NCI-H2081 (cell line): ENCODE measurements around the gene ZNF44.

Experiments used
- DNase-seq, 2 experiments: peaks; one replicate each; lab custom pipeline; 2025; lab: John Stamatoyannopoulos, UW

The ZNF44 gene

GRCh38 chr19:12261554-12261953, 33.1 kb downstream of the ZNF44 start:
- DNase-seq: no peak

GRCh38 chr19:12260861-12261260, 33.8 kb downstream of the ZNF44 start:
- no peak for DNase-seq

- no peak for DNase-seq
Measured at GRCh38 chr19:12260236-12260635, 34.4 kb downstream of the ZNF44 start.

DNA sequence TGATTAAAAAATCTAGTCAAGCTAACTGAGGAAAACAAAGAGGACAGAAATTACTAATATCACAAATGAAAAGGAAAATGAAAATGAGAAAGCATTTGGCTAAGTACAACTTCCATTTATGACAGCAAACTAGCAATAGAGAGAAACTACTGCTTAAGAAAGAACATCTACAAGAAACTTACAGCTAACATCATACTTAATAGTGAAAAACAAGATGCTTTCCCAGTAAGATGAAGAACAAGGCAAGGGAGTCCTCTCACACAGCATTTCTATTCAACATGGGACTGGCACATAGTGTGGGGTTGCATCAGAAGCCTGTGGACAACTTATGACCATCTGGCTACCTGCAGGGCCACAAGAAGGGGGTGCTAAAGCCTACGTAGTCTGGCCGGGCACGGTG, 39.3 kb downstream of the ZNF44 start:
- no peak for DNase-seq

DNA sequence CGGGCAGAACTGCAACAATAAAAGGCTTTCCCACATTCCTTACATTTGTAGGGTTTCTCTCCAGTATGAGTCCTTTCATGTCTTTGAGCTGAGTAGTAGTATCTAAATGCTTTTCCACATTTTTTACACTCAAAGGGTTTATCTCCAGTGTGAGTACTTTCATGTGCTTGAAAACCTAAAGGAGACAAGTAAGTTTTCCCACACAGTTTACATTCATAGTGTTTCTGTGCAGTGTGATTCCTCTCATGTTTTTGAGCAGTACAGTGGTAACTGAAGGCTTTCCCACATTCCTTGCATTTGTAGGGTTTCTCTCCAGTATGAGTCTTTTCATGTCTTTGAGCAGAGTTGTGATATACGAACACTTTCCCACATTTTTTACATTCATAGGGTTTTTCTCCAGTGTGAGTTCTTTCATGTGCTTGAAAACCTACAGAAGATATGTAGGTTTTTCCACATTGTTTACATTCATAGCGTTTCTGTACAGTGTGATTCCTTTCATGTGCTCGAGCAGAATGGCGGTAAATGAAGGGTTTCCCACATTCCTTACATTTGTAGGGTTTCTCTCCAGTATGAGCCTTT, 47.0 kb downstream of the ZNF44 start:
- DNase-seq: no peak

DNA sequence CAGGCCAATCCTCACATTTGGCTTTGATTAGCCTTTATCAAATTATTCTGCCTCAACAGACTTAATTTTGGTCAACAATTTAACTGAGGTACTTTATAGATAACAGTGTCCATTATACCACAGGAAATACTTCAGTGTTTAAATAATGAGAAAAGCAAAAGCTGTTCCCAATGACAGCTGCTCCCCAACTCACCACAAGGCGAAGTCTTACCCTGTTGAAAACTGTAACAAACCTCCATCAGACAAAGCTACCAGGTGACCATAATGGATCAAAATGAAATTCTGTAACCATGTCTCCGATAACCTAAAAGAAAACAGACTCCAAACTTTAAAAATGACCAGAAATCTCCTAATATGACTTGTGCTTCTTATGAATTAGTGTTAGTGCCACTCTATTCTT, 50.3 kb downstream of the ZNF44 start:
- no peak for DNase-seq

DNA sequence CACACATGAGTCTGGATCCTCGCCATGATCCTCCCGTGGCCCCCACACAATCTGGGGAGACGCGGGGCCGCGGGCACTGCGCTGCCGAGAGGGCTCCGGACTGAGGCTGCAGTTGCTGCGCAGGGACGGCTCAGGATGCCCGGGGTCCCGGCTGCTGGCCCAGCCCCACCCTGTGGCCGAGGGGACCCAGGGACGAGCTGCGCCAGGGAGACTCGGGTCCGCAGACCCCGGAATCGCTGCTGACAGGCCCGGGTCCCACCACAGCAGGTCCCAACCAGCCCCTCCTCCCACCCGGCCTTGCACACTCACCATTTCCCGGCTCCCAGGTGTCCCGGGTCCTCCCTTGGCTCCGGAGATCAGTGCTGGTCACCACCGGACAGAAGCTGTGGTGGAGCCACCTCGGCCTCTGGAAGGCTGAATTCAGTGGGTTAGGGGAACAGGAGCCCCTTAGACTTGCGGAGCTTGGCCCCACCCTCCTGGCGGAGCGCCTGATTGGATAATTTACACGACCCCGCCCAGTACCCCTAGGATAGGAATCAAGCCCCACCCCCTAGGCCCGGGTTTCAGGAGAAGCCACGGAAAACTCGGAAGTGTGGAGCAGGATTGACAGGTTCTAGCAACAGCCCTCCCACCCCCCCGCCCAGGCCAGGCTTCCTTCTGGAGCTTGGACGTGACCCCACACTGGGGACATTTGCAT, 57.4 kb downstream of the ZNF44 start:
- DNase-seq: no peak

DNA sequence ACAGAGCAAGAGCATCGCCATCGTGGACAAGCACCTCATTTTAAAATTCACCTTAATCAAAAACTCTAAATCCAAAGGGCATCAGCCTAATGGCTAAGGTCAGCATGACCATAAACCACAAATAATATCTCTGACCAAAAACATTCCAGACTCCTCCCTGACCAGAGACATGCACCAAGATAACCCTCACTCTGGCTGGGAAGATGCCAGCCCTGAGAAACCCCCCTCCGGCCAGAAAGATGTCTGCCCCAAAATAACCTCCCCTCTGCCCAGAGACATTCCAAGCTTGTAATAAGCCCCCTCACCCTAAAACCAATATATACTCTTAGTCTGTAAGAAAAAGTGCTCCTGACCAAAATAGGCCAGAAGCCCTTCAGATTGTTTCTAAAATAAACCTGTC, 61.7 kb downstream of the ZNF44 start:
- DNase-seq: no peak

DNA sequence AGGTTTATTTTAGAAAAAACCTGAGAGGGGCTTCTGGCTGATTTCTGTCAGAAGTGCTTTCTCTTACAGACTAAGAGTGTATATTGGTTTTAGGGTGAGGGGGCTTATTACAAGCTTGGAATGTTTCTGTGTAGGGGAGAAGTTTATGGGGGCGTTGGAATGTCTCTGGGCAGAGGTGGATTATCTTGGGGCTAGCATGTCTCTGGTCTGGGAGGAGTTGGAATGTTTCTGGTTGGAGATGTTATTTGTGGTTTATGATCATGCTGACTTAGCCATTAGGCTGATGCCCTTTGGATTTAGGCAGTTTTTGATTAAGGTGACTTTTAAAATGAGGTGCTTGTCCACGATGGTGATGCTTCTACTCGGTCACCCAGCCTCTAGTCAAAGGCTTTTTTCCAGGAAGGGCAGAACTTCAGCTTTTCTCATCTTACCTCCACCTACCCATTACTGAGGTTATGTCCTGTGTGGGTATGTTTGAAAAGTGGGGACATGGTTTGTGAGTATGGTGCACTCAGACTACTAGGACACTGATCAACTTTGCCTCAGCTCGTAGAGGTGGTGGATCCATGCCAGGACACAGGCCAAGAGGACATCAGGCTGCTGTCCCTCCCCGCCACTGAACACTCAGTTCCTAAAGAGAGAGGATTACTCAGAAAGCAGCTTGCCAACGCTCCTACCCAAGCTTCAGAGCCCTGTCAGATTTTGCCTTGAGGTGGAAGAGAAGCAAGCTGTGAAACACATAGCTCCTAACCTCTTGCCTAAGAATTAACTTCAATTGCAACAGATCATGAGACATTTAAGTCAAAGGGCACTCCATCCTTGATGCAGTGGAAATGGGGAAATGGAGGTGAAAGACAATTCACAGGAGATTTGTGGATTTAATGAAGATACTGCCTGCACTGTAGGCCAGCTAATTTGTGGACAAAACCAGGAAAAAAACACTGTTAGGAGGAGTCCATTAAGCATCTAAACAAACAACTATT, 63.6 kb downstream of the ZNF44 start:
- DNase-seq: no peak

DNA sequence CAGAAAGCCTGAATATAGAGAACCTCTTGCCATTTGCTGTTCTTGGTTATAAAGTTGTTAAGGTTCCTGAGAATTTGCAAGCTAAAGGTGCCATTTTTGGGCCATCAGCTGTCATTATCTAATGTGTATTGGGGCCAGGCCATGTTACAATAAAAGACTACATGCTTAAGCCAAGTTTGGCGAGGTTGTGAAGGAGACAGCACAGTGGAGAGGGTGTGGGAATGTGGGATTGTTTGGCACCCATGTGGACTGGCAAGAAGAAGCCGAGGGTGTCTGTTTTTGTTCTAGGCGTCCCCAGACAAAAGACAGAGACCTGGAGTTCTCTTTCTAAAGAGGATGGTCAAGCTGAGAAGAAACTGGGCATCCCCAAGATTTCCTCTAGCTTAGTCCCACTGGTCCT, 64.7 kb downstream of the ZNF44 start:
- DNase-seq: no peak

DNA sequence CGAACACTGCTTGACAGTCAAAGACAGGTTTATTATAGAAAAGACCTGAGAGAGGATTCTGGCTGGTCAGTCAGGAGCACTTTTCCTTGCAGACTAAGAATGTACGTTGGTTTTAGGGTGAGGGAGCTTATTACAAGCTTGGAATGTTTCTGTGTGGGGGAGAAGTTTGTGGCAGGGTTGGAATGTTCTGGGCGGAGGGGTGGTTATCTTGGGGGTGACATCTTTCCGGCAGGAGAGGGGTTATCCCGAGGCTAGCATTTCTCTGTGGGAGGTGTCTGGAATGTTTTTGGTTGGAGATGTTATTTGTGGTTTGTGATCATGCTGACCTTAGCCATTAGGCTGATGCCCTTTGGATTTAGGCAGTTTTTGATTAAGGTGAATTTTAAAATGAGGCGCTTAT, 70.0 kb downstream of the ZNF44 start:
- DNase-seq: no peak

DNA sequence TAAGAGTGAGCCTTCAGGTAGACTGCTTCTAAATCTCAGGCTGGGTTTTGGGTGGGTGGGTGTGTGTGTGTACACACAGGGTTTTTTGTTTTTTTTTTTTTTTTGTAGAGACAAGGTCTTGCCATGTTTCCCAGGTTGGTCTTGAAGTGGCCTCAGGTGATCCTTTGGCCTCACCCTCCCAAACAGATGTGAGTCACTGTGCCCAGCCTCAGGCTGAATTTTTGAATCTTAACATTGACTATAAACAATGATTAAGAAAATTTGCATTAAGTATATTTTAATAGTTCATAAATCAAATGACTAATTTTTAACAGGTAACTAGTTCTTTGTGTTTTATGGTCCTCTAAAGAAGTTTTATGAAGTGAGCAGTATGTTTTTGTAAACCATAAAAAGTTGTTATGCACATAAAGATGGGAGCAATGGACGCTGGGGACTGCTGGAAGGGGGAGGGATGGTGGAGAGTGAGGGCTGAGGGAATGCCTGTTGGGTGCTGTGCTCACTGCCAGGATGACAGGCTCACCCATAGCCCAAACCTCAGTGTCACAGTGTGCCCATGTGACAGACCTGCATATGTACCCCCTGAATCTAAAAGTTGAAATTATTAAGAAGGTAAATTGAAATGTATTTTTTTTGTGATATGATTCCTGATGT, 71.6 kb downstream of the ZNF44 start:
- DNase-seq: no peak
